Activated gamma-delta T cell treated with Interleukin-2 at 50 U/mL for 16 hours (primary cell): ENCODE measurements around the gene VPS13D.
A peak's percentile ranks its signal among the peaks of the same experiment; 100 is the strongest.

ENCODE experiments used
- DNase-seq: peaks from one replicate; pipeline ENCODE4 v3.0.0-alpha.2; 2020

Gene VPS13D

GRCh38 chr1:12229835-12230548 lies at the start of gene VPS13D:
TSS of gene VPS13D (plus strand) at chr1:12230030. CDS start at chr1:12234267, 4,237 bp downstream.
- peak; percentile 82 for DNase-seq

GRCh38 chr1:12180315-12180714 lies 49.5 kb upstream of the VPS13D start:
- DNase-seq, result no peak

GRCh38 chr1:12180903-12181302 lies 48.9 kb upstream of the VPS13D start:
- DNase-seq, result no peak

GRCh38 chr1:12181568-12181967 lies 48.3 kb upstream of the VPS13D start:
- DNase-seq, result no peak

- no peak for DNase-seq
These were observed 47.3 kb upstream of the VPS13D start for GRCh38 chr1:12182410-12182984.

GRCh38 chr1:12183095-12183794 lies 46.6 kb upstream of the VPS13D start:
- DNase-seq, result no peak

GRCh38 chr1:12184008-12184681 lies 45.7 kb upstream of the VPS13D start:
- no peak for DNase-seq

- DNase-seq, result no peak
These were observed 44.6 kb upstream of the VPS13D start for GRCh38 chr1:12185036-12185917.

- no peak for DNase-seq
These were observed 43.7 kb upstream of the VPS13D start for GRCh38 chr1:12185918-12186678.

- no peak for DNase-seq
These were observed 43.2 kb upstream of the VPS13D start for GRCh38 chr1:12186679-12186985.

- DNase-seq, result no peak
These were observed 41.7 kb upstream of the VPS13D start for GRCh38 chr1:12188115-12188514.

- no peak for DNase-seq
These were observed 41.0 kb upstream of the VPS13D start for GRCh38 chr1:12188657-12189327.

GRCh38 chr1:12189328-12189682 lies 40.5 kb upstream of the VPS13D start:
- no peak for DNase-seq

- DNase-seq, result no peak
These were observed 38.4 kb upstream of the VPS13D start for GRCh38 chr1:12191242-12192032.

- no peak for DNase-seq
These were observed 35.1 kb upstream of the VPS13D start for GRCh38 chr1:12194666-12195216.

GRCh38 chr1:12195416-12195815 lies 34.4 kb upstream of the VPS13D start:
- no peak for DNase-seq

- DNase-seq, result no peak
These were observed 33.0 kb upstream of the VPS13D start for GRCh38 chr1:12196641-12197482.

- DNase-seq, result no peak
These were observed 32.3 kb upstream of the VPS13D start for GRCh38 chr1:12197483-12197880.

- no peak for DNase-seq
These were observed 29.6 kb upstream of the VPS13D start for GRCh38 chr1:12200208-12200607.
